Calu3 (cell line): ENCODE measurements around the gene EGFR. TPM values are rescaled to one million over a fixed set of nuclear protein-coding genes. Genes with fewer than 3 reads are reported as not detected.

Source experiments
- BruUV-seq: library from RNA; stranded (reverse); fragments of 400-500 nt; replicated peaks from 2 replicates; lab custom pipeline; 2021; lab: Mats Ljungman, UMichigan
- CTCF ChIA-PET: fragments of 300-600 bp; sonication (Branson Sonifier 250); formaldehyde crosslinking; loops from one replicate; lab custom pipeline; 2022; ENCODE audit warnings: antibody characterized with exemption; lab: Charles Lee
- DNase-seq: peaks from one replicate; pipeline ENCODE4 v3.0.0; 2022
- H3K27ac Mint-ChIP-seq: one replicate; pipeline ENCODE4 v1.8.0; 2022; ENCODE audit warnings: mixed read lengths; ENCODE audit not compliant: unreplicated experiment
- H3K27me3 Mint-ChIP-seq: one replicate; pipeline ENCODE4 v1.8.0; 2022; ENCODE audit warnings: mixed read lengths; ENCODE audit not compliant: unreplicated experiment
- H3K36me3 Mint-ChIP-seq: one replicate; pipeline ENCODE4 v1.8.0; 2022; ENCODE audit warnings: mild to moderate bottlenecking, moderate library complexity, mixed read lengths; ENCODE audit not compliant: insufficient read depth, unreplicated experiment
- H3K4me1 Mint-ChIP-seq: one replicate; pipeline ENCODE4 v1.8.0; 2022; ENCODE audit warnings: mild to moderate bottlenecking, low read depth, mixed read lengths; ENCODE audit not compliant: unreplicated experiment
- H3K4me3 Mint-ChIP-seq: one replicate; pipeline ENCODE4 v1.8.0; 2022; ENCODE audit warnings: mild to moderate bottlenecking, low read depth, moderate library complexity, mixed read lengths; ENCODE audit not compliant: unreplicated experiment
- H3K9me3 Mint-ChIP-seq: one replicate; pipeline ENCODE4 v1.8.0; 2022; ENCODE audit warnings: low read depth, mixed read lengths; ENCODE audit not compliant: unreplicated experiment
- intact Hi-C: fragments of 100-400 bp; cut with micrococcal nuclease; formaldehyde crosslinking; loops from one replicate; pipeline ENCODE4 v1.10.0; 2022; ENCODE audit not compliant: unreplicated experiment
- total RNA-seq: library from RNA; stranded (reverse); gene quantifications from 2 replicates; pipeline ENCODE4 v1.2.3, GENCODE V29; 2022
- TF ChIP-seq, protein P1 (sequence below): fragments of 200-600 bp; IDR thresholded peaks from one replicate; pipeline ENCODE4 v1.8.0; 2022; ENCODE audit warnings: antibody characterized with exemption; ENCODE audit not compliant: unreplicated experiment

Gene EGFR
- total RNA-seq, 1 experiment from 2014 or later = 87.4 TPM

DNA sequence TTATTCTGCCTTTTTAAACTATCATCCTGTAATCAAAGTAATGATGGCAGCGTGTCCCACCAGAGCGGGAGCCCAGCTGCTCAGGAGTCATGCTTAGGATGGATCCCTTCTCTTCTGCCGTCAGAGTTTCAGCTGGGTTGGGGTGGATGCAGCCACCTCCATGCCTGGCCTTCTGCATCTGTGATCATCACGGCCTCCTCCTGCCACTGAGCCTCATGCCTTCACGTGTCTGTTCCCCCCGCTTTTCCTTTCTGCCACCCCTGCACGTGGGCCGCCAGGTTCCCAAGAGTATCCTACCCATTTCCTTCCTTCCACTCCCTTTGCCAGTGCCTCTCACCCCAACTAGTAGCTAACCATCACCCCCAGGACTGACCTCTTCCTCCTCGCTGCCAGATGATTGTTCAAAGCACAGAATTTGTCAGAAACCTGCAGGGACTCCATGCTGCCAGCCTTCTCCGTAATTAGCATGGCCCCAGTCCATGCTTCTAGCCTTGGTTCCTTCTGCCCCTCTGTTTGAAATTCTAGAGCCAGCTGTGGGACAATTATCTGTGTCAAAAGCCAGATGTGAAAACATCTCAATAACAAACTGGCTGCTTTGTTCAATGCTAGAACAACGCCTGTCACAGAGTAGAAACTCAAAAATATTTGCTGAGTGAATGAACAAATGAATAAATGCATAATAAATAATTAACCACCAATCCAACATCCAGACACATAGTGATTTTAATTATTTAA is 151.7 kb downstream of the EGFR start:
- Mint-ChIP-seq H3K27ac (no peak overlapping the region), H3K9me3 (peaks cover 4% of the 10 kb centered on the region), H3K27me3 (no peaks in the 10 kb centered on the region), H3K36me3 (peaks cover 13% of the 10 kb centered on the region), H3K4me3 (no peak overlapping the region), H3K4me1 (no peaks in the 10 kb centered on the region)
- DNase-seq = no peak
- no TSS peak for BruUV-seq
- TF ChIP-seq, protein P1, sequence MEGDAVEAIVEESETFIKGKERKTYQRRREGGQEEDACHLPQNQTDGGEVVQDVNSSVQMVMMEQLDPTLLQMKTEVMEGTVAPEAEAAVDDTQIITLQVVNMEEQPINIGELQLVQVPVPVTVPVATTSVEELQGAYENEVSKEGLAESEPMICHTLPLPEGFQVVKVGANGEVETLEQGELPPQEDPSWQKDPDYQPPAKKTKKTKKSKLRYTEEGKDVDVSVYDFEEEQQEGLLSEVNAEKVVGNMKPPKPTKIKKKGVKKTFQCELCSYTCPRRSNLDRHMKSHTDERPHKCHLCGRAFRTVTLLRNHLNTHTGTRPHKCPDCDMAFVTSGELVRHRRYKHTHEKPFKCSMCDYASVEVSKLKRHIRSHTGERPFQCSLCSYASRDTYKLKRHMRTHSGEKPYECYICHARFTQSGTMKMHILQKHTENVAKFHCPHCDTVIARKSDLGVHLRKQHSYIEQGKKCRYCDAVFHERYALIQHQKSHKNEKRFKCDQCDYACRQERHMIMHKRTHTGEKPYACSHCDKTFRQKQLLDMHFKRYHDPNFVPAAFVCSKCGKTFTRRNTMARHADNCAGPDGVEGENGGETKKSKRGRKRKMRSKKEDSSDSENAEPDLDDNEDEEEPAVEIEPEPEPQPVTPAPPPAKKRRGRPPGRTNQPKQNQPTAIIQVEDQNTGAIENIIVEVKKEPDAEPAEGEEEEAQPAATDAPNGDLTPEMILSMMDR = no peak
- CTCF ChIA-PET = interaction anchor here (0.9 kb wide), 1 partner anchor 16 kb away, joined by 3 read pairs; no protein-coding TSS in a partner anchor
- intact Hi-C loops = no loop called here

DNA sequence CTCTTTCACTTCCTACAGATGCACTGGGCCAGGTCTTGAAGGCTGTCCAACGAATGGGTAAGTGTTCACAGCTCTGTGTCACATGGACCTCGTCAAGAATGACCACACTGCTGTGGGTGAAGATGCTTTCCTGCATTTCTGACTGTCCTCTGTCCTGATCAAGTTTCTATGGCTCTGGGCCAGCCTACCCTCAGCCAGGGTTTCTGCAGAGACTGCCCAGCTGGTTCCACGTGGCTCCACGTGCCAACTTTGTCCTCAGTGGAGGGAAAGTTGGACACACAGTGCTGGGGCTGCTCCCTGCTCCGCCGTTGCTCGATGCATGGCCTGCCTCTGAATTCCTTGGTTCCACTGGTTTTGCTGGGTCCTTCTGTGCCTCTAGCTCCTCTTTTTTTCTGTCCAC is 152.3 kb downstream of the EGFR start:
- Mint-ChIP-seq H3K9me3 (peaks cover 3% of the 10 kb centered on the region), H3K4me1 (no peaks in the 10 kb centered on the region), H3K27me3 (no peaks in the 10 kb centered on the region), H3K27ac (no peak overlapping the region), H3K36me3 (peaks cover 13% of the 10 kb centered on the region), H3K4me3 (no peak overlapping the region)
- no TSS peak for BruUV-seq
- CTCF ChIA-PET = interaction anchor here (0.9 kb wide), 1 partner anchor 16 kb away, joined by 3 read pairs; no protein-coding TSS in a partner anchor
- DNase-seq = no peak
- TF ChIP-seq, protein P1 = no peak
- intact Hi-C loops = no loop called here

DNA sequence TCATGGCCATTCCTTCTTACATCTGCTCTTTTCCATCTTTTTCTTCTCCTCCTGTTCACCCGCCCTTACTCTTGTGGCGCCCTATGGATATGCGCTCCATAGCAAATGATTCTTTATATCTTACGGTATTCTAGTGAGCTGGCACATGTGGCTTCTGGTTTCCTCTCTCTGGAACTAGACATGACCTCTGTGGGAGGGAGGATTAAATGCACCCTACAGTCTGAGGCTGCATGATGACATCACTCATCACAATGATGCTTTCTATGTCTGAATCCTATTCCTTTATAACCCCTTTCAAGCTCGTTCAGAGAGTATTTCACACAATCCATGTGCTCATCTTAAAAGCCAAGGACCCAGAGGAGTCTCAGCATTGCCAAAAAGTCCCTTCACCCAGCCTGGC is 153.3 kb downstream of the EGFR start:
- Mint-ChIP-seq H3K27me3 (no peaks in the 10 kb centered on the region), H3K36me3 (peaks cover 15% of the 10 kb centered on the region), H3K4me3 (no peak overlapping the region), H3K27ac (no peak overlapping the region), H3K4me1 (no peaks in the 10 kb centered on the region), H3K9me3 (no peaks in the 10 kb centered on the region)
- no TSS peak for BruUV-seq
- intact Hi-C loops = no loop called here
- no peak for DNase-seq
- TF ChIP-seq, protein P1 = no peak
- CTCF ChIA-PET = no interaction called here

DNA sequence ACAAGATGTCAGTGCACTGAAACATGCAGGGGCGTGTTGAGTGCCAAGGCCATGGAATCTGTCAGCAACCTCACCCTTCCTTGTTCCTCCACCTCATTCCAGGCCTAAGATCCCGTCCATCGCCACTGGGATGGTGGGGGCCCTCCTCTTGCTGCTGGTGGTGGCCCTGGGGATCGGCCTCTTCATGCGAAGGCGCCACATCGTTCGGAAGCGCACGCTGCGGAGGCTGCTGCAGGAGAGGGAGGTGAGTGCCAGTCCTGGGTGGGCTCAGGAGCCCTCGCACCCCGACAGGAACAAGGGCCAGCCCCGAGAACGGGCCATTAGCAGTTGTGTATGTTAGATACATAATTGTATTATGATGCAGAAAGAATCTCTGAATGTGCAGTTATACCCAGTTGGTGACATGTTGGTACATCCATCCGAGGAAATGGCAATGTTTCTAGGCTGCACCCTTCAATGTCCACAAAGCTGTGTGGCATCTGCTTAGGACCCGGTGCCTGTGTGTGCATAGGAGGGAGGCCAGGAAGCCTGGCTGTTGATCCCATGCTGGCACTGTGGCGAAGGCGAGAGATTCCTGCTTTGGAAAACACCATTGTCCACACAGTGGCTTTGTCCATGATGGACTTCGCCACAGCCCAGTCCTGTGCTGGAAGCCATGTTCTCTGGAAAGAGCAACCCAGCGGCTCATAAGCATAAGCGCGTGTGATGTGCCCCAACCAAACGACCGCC is 154.2 kb downstream of the EGFR start:
- H3K27me3 Mint-ChIP-seq = no peaks in the 10 kb centered on the region
- intact Hi-C loops = no loop called here
- no peaks in the 10 kb centered on the region for H3K4me1 Mint-ChIP-seq
- peaks cover 19% of the 10 kb centered on the region for H3K36me3 Mint-ChIP-seq
- no peak for DNase-seq
- H3K4me3 Mint-ChIP-seq = no peak overlapping the region
- no peaks in the 10 kb centered on the region for H3K9me3 Mint-ChIP-seq
- CTCF ChIA-PET = no interaction called here
- BruUV-seq = no TSS peak
- H3K27ac Mint-ChIP-seq = no peak overlapping the region
- TF ChIP-seq, protein P1 = no peak
